Muscle layer of colon (tissue), 2 donors: Measurements from ENCODE around the gene ZNF83.

Source experiments
- H3K27ac ChIP-seq: one replicate; pipeline ENCODE4 v1.7.0; 2013; ENCODE audit warnings: low read depth, mild to moderate bottlenecking, low read length, moderate library complexity
- H3K27me3 ChIP-seq, 2 donors: one replicate each; pipeline ENCODE4 v1.7.0; 2013; ENCODE audit warnings: low read length in 2 of 2, mild to moderate bottlenecking in 2 of 2; ENCODE audit not compliant: insufficient read depth in 2 of 2, control insufficient read depth in 1 of 2
- H3K36me3 ChIP-seq: one replicate; pipeline ENCODE4 v1.7.0; 2013; ENCODE audit warnings: mild to moderate bottlenecking, low read length; ENCODE audit not compliant: insufficient read depth
- H3K4me1 ChIP-seq: one replicate; pipeline ENCODE4 v1.7.0; 2013; ENCODE audit warnings: mild to moderate bottlenecking, low read length; ENCODE audit not compliant: insufficient read depth
- H3K4me3 ChIP-seq, 2 donors: one replicate each; pipeline ENCODE4 v1.7.0; 2013; ENCODE audit warnings: low read length in 2 of 2, low read depth in 1 of 2, mild to moderate bottlenecking in 1 of 2, moderate library complexity in 1 of 2
- H3K9ac ChIP-seq: one replicate; pipeline ENCODE4 v1.7.0; 2013; ENCODE audit warnings: low read length
- H3K9me3 ChIP-seq: one replicate; pipeline ENCODE4 v1.7.0; 2013; ENCODE audit warnings: mild to moderate bottlenecking, low read length
- donor health status: abdominal sarcoma.
- donor health status: Adenocarcinoma of cecum.

ZNF83 gene

GRCh38 chr19:52665027-52665426 lies 26.9 kb upstream of the ZNF83 start:
- Histone ChIP-seq H3K27me3 (no peaks in the 10 kb centered on the region), H3K4me3 (no peak overlapping the region), H3K9ac (no peak overlapping the region), H3K9me3 (no peaks in the 10 kb centered on the region), H3K36me3 (peaks cover 5% of the 10 kb centered on the region), H3K27ac (no peak overlapping the region), H3K4me1 (no peaks in the 10 kb centered on the region)

- Histone ChIP-seq H3K9ac (no peak overlapping the region), H3K27ac (no peak overlapping the region), H3K4me3 (no peak overlapping the region), H3K9me3 (no peaks in the 10 kb centered on the region), H3K36me3 (peaks cover 10% of the 10 kb centered on the region), H3K4me1 (no peaks in the 10 kb centered on the region), H3K27me3 (no peaks in the 10 kb centered on the region)
Observed at GRCh38 chr19:52664461-52664860, 26.3 kb upstream of the ZNF83 start.

GRCh38 chr19:52662631-52663030 lies 24.5 kb upstream of the ZNF83 start:
- Histone ChIP-seq H3K27me3 (no peaks in the 10 kb centered on the region), H3K4me3 (no peak overlapping the region), H3K36me3 (peaks cover 24% of the 10 kb centered on the region), H3K27ac (no peak overlapping the region), H3K9me3 (no peaks in the 10 kb centered on the region), H3K9ac (no peak overlapping the region), H3K4me1 (no peaks in the 10 kb centered on the region)

- Histone ChIP-seq H3K4me1 (no peaks in the 10 kb centered on the region), H3K4me3 (no peak overlapping the region), H3K27me3 (no peaks in the 10 kb centered on the region), H3K9me3 (no peaks in the 10 kb centered on the region), H3K27ac (no peak overlapping the region), H3K9ac (no peak overlapping the region), H3K36me3 (peaks cover 24% of the 10 kb centered on the region)
Observed at GRCh38 chr19:52660981-52661380, 22.8 kb upstream of the ZNF83 start.

- Histone ChIP-seq H3K36me3 (peaks cover 35% of the 10 kb centered on the region), H3K4me3 (no peak overlapping the region), H3K9me3 (no peaks in the 10 kb centered on the region), H3K4me1 (no peaks in the 10 kb centered on the region), H3K27ac (no peak overlapping the region), H3K9ac (no peak overlapping the region), H3K27me3 (no peaks in the 10 kb centered on the region)
Observed at GRCh38 chr19:52659013-52659412, 20.9 kb upstream of the ZNF83 start.

- no peak overlapping the region for H3K9ac ChIP-seq
- H3K4me1 ChIP-seq: no peaks in the 10 kb centered on the region
- H3K36me3 ChIP-seq: peaks cover 39% of the 10 kb centered on the region
- no peak overlapping the region for H3K27ac ChIP-seq
- no peaks in the 10 kb centered on the region for H3K9me3 ChIP-seq
- no peaks in the 10 kb centered on the region for H3K27me3 ChIP-seq
- H3K4me3 ChIP-seq: no peak overlapping the region
Observed at GRCh38 chr19:52658595-52658994, 20.4 kb upstream of the ZNF83 start.

GRCh38 chr19:52653161-52653560 lies 15.0 kb upstream of the ZNF83 start:
- H3K4me3 ChIP-seq: no peak overlapping the region
- no peaks in the 10 kb centered on the region for H3K9me3 ChIP-seq
- H3K36me3 ChIP-seq: peaks cover 29% of the 10 kb centered on the region
- H3K27me3 ChIP-seq: no peaks in the 10 kb centered on the region
- no peaks in the 10 kb centered on the region for H3K4me1 ChIP-seq
- H3K27ac ChIP-seq: no peak overlapping the region
- no peak overlapping the region for H3K9ac ChIP-seq

GRCh38 chr19:52651956-52652355 lies 13.8 kb upstream of the ZNF83 start:
- Histone ChIP-seq H3K36me3 (peaks cover 26% of the 10 kb centered on the region), H3K4me1 (no peaks in the 10 kb centered on the region), H3K9me3 (no peaks in the 10 kb centered on the region)

GRCh38 chr19:52648336-52649016 lies 10.3 kb upstream of the ZNF83 start:
- Histone ChIP-seq H3K4me1 (no peaks in the 10 kb centered on the region), H3K36me3 (peaks cover 10% of the 10 kb centered on the region), H3K27ac (no peak overlapping the region), H3K9me3 (no peaks in the 10 kb centered on the region), H3K4me3 (no peak overlapping the region), H3K9ac (no peak overlapping the region), H3K27me3 (no peaks in the 10 kb centered on the region)

More at GRCh38 chr19:52651956-52652355, 13.8 kb upstream of the ZNF83 start:
- H3K27me3 ChIP-seq: no peaks in the 10 kb centered on the region
- H3K9ac ChIP-seq: no peak overlapping the region
- no peak overlapping the region for H3K4me3 ChIP-seq
- no peak overlapping the region for H3K27ac ChIP-seq

GRCh38 chr19:52646571-52647217 lies 8.5 kb upstream of the ZNF83 start:
- no peak overlapping the region for H3K4me3 ChIP-seq
- no peaks in the 10 kb centered on the region for H3K9me3 ChIP-seq
- H3K9ac ChIP-seq: no peak overlapping the region
- H3K4me1 ChIP-seq: no peaks in the 10 kb centered on the region
- no peaks in the 10 kb centered on the region for H3K27me3 ChIP-seq
- no peaks in the 10 kb centered on the region for H3K36me3 ChIP-seq
- no peak overlapping the region for H3K27ac ChIP-seq

GRCh38 chr19:52640916-52641315 lies 2.8 kb upstream of the ZNF83 start:
- peaks cover 10% of the 10 kb centered on the region for H3K4me1 ChIP-seq
- no peaks in the 10 kb centered on the region for H3K9me3 ChIP-seq
- no peak overlapping the region for H3K9ac ChIP-seq
- H3K27ac ChIP-seq: no peak overlapping the region
- no peaks in the 10 kb centered on the region for H3K27me3 ChIP-seq
- no peak overlapping the region for H3K4me3 ChIP-seq
- H3K36me3 ChIP-seq: no peaks in the 10 kb centered on the region

GRCh38 chr19:52639996-52640395 lies 1.8 kb upstream of the ZNF83 start:
- H3K9me3 ChIP-seq: no peaks in the 10 kb centered on the region
- H3K27me3 ChIP-seq: no peaks in the 10 kb centered on the region
- peaks cover 10% of the 10 kb centered on the region for H3K4me1 ChIP-seq
- H3K36me3 ChIP-seq: no peaks in the 10 kb centered on the region
- no peak overlapping the region for H3K4me3 ChIP-seq
- no peak overlapping the region for H3K9ac ChIP-seq
- H3K27ac ChIP-seq: no peak overlapping the region
